GM12892 (cell line): ENCODE measurements around the gene ADAMTS2.

Experiments used
- POLR2A ChIP-seq: IDR thresholded peaks from 2 replicates; pipeline ENCODE4 v1.6.1; 2011; ENCODE audit warnings: low read depth, low read length, control low read depth
- POLR2AphosphoS5 ChIP-seq: IDR thresholded peaks from 2 replicates; pipeline ENCODE4 v1.6.1; 2011; ENCODE audit warnings: low read depth, low read length, control low read depth

- no peak for TF ChIP-seq POLR2AphosphoS5
- no peak for TF ChIP-seq POLR2A
Measured at GRCh38 chr5:179115845-179116524, 229.3 kb downstream of the ADAMTS2 start.
